ENCODE results near the gene MTA1.
A peak's percentile ranks its signal among the peaks of the same experiment; 100 is the strongest.

MTA1 gene

DNA sequence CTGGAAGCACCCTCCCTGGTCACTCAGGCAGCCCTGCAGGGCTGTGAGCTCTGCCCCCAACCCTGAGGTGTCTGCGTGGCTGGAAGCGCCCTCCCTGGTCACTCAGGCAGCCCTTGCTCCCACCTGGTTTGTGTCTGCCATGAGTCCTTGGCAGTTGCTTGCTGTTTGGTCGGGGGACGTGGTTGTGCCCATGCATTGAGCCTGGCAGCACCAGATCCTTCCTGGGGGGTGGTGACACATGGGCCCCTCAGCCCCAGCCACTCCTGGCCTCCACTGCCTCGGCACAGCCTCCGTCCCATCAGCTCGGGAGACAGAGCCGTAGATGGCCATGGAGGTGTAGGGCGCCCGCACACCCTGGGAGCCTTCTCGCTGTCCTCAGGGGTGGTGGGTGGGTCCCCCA lies 19.6 kb downstream of the MTA1 start:
- no peak for TF ChIP-seq JUND (IDR thresholded peaks at IDR 0.05; ENCODE audit: low read depth)

DNA sequence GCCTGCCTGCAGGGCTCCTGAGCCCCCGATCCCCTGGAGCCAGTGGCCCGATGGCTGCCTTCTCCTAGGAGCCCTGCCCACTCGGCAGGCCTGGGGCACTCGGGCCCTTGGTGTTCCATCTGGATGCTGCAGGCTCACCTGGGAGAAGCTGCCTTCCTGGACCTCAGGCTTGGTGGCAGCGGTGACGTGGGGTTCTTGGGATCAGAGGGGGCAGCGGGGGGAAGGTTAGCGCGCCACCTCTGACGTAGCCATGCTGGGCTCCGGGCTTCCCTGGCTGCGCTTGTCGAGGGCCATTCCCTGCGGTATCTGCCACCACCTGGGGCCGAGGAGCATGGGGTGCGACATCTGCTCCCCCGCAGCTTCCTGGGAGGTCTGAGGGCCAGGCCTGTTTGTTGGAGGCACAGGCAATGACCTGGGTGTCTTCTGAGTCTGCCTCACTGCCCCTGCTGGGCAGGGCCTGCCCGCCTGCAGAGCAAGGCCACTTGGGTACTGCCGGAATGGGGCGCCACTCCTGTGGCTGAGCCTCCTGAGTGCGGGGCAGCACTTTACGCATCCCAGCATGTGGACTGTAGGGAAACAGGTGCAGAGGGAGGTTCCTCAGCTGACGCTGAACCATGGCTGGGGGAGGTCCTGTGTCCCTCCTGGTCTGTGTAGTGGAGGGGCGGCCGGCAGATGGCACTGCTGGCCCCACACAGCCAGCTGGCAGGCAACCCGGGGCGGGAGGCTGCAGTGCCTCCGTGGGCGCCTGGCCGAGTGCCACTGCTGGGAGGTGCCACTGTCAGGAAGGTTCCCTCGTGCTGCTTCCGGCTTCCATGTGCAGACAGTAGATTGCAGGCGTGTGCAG lies 20.3 kb downstream of the MTA1 start:
- in situ Hi-C loops (cut with HindIII; ENCODE audit: low pct_unique_long_range_greater_than_20kb, low sequenced_read_pairs): no loop called here
- TF ChIP-seq JUND (IDR thresholded peaks at IDR 0.05; ENCODE audit: low read depth): no peak
- peak; percentile 61 to 69 for DNase-seq (ENCODE audit: low read depth in 1 of 2, low spot score in 1 of 2)

More for the DNA sequence above, 19.6 kb downstream of the MTA1 start:
- in situ Hi-C loops (cut with HindIII; ENCODE audit: low pct_unique_long_range_greater_than_20kb, low sequenced_read_pairs): no loop called here
- no peak for DNase-seq (ENCODE audit: low read depth in 1 of 2, low spot score in 1 of 2)

DNA sequence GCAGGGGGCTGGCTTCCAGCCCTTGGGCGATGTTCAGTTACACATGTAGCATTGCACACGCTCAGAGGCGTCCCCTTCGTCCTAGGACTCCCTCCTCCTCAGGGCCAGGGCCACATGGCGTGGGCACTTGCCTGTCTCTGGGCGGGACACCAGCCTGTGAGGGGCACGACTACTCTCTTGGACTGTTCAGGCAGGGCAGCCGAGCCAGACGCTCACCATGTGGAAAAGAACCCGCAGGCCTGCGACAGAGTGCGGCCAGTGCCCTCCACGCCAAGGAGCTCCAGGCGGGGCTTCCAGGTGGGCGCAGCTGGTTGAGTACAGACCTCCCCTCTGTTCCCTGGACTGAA lies 20.9 kb downstream of the MTA1 start:
- TF ChIP-seq JUND (IDR thresholded peaks at IDR 0.05; ENCODE audit: low read depth): no peak
- in situ Hi-C loops (cut with HindIII; ENCODE audit: low pct_unique_long_range_greater_than_20kb, low sequenced_read_pairs): no loop called here
- no peak for DNase-seq (ENCODE audit: low read depth in 1 of 2, low spot score in 1 of 2)

DNA sequence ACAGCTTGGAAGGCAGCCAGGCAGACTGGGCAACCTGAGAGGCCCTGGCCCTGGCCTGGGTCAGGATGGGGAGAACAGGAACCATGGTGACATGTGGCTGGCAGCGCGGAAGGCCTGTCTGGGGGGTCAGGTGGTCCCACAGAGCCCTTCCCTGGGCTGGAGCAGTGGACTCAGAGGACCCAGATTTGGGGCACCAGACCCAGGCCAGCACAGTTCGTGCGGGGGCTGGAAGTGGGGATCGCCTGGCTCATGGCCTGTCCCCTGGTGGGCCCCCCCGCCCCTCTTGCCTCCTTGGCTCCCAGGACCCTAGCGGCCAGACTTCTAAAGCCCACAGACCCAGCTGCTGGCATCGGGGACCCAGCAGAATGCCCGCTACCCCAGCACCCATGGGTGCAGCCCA lies 21.4 kb downstream of the MTA1 start:
- in situ Hi-C loops (cut with HindIII; ENCODE audit: low pct_unique_long_range_greater_than_20kb, low sequenced_read_pairs): no loop called here
- DNase-seq (ENCODE audit: low read depth in 1 of 2, low spot score in 1 of 2): no peak
- TF ChIP-seq JUND (IDR thresholded peaks at IDR 0.05; ENCODE audit: low read depth): no peak

DNA sequence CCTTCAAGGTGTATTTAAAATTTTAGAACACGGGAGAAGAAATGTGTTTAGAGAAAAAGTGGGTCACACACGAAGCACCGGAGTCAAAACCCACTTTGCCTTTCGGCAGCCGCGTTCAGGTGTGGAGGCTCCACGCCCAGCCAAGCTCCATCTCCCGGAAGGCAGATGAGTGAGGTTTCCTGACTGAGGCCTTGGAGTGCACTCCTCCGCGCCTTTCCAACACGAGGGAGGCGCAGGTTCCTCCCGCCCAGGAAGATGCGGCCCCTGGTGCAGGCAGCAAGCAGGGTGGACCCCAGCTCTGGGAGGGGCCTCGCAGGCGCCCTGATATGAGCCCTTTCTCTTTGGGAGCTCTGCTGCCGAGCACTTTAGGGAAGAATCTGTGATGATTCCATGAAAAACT lies 22.5 kb downstream of the MTA1 start:
- no peak for TF ChIP-seq JUND (IDR thresholded peaks at IDR 0.05; ENCODE audit: low read depth)
- in situ Hi-C loops (cut with HindIII; ENCODE audit: low pct_unique_long_range_greater_than_20kb, low sequenced_read_pairs): no loop called here
- DNase-seq (ENCODE audit: low read depth in 1 of 2, low spot score in 1 of 2): no peak

DNA sequence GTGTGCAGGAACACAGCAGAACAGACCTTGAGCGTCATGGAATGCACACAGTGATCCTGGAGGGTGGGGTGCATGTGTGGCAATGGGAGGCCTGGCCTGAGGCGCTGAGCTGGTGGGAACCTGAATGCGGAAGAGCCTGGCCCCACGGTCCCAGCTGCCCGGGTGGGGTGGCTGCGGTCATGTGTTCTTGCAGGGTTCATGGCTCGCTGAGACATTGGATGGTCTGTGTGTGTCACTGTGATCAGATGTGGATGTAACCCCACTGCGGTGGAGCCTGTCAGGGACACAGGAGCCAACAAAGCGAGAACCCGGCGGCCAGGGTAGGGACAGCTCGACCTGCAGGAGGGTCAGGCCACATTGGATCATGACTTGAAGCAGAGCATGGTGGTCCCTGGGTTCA lies 23.2 kb downstream of the MTA1 start:
- no peak for DNase-seq (ENCODE audit: low read depth in 1 of 2, low spot score in 1 of 2)
- TF ChIP-seq JUND (IDR thresholded peaks at IDR 0.05; ENCODE audit: low read depth): no peak
- in situ Hi-C loops (cut with HindIII; ENCODE audit: low pct_unique_long_range_greater_than_20kb, low sequenced_read_pairs): no loop called here

DNA sequence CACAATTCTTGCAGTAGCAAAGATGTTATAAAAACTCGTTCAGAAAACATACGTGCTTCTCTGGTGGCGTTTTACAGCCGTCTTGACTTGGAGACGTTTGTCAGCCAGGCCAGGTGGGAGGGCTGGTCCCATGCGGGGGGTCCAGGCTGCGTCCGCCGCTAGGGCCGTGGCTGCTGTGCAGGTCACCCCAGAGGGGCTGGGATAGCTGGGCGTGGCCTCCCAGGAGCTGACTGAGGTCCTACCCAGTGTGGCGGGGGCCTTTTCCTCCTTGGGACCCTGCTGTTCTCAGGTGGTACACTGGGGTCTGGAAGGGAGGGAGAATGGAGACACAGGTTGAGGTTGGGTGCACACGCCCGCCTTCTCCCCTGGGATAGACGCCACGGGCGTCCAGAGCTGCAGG lies 25.2 kb downstream of the MTA1 start:
- in situ Hi-C loops (cut with HindIII; ENCODE audit: low pct_unique_long_range_greater_than_20kb, low sequenced_read_pairs): no loop called here
- TF ChIP-seq JUND (IDR thresholded peaks at IDR 0.05; ENCODE audit: low read depth): no peak
- no peak for DNase-seq (ENCODE audit: low read depth in 1 of 2, low spot score in 1 of 2)

DNA sequence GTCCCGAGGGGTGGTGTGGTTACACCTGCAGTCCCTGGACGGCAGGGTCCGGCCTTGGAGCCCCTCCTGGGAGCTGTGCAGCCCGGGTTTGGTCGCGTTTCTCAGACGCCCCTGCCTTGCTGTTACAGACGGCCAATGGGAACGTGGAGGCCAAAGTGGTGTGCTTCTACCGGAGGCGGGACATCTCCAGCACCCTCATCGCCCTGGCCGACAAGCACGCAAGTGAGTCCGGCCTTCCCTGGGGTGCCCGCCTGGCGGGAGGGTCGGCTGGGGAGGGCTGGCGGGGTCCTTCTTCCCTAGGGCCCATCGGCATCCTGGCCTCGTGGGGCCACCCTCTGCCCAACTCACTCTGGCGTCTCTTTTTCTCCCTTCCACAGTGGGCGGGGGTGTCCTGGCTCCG lies 25.7 kb downstream of the MTA1 start:
- no peak for TF ChIP-seq JUND (IDR thresholded peaks at IDR 0.05; ENCODE audit: low read depth)
- in situ Hi-C loops (cut with HindIII; ENCODE audit: low pct_unique_long_range_greater_than_20kb, low sequenced_read_pairs): no loop called here
- no peak for DNase-seq (ENCODE audit: low read depth in 1 of 2, low spot score in 1 of 2)

DNA sequence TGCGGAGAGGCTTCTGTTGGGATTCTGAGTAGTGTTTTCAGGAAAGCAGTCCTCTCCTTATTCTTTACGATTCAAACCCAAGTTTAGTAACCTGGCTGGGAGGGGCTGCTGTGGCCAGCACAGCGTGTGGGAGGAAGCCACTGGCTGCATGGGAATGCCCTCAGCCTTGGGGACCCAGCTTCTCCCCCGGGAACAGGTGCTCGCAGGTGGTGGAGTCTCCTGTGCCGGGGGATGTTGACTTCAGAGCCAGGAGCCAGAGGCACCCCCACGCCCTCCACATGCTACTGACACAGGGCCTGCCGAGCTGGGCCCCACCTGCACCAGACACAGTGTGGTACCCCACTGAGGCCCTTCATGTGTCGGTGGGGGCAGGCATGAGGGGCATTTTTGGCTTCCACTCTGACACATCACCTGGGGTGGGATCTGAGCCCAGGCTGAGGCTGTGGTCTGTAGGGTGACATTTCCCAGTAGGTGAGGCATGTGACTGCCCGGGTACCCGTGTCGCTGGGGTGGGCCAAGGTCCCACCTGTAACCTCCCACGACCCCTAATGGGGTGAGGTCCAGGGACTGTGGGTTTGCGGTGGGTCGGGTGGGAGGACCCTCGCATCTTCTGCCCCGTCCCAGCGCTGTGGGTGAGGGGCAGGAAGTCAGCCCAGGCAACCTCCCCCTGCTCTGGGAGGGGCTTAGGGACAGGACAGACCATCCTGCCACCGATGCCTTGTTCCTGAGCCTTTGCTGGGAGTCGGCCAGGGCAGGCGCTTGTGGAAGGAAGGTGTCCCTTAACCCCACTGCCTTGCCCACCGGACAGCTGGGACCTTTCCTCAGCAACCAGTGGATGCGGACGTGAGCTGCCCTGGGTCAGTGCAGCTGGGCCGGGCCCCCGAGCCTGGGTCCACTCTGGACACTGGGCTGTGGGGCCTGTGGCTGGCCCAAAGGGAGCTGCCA lies 26.5 kb downstream of the MTA1 start:
- in situ Hi-C loops (cut with HindIII; ENCODE audit: low pct_unique_long_range_greater_than_20kb, low sequenced_read_pairs): no loop called here
- no peak for TF ChIP-seq JUND (IDR thresholded peaks at IDR 0.05; ENCODE audit: low read depth)
- no peak for DNase-seq (ENCODE audit: low read depth in 1 of 2, low spot score in 1 of 2)

DNA sequence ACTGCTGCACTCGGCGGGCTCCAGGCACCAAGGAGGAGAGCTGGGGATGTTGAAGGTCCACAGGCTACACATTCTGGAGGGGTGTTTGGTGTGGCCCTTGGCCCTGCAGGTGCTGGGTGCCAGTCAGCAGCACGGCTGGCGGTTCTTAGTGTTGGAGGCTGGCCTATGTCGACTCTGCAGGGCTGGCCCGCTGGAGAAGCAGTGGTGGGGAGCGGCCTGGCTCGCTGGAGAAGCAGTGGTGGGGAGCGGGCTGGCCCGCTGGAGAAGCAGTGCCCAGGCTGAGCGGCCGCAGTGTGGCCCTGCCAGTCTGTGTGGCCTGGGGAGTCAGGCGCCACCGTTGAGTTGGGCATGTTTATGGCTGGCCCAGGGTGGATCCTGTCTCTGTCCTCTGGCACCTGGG lies 27.3 kb downstream of the MTA1 start:
- no peak for DNase-seq (ENCODE audit: low read depth in 1 of 2, low spot score in 1 of 2)
- TF ChIP-seq JUND (IDR thresholded peaks at IDR 0.05; ENCODE audit: low read depth): no peak
- in situ Hi-C loops (cut with HindIII; ENCODE audit: low pct_unique_long_range_greater_than_20kb, low sequenced_read_pairs): no loop called here

DNA sequence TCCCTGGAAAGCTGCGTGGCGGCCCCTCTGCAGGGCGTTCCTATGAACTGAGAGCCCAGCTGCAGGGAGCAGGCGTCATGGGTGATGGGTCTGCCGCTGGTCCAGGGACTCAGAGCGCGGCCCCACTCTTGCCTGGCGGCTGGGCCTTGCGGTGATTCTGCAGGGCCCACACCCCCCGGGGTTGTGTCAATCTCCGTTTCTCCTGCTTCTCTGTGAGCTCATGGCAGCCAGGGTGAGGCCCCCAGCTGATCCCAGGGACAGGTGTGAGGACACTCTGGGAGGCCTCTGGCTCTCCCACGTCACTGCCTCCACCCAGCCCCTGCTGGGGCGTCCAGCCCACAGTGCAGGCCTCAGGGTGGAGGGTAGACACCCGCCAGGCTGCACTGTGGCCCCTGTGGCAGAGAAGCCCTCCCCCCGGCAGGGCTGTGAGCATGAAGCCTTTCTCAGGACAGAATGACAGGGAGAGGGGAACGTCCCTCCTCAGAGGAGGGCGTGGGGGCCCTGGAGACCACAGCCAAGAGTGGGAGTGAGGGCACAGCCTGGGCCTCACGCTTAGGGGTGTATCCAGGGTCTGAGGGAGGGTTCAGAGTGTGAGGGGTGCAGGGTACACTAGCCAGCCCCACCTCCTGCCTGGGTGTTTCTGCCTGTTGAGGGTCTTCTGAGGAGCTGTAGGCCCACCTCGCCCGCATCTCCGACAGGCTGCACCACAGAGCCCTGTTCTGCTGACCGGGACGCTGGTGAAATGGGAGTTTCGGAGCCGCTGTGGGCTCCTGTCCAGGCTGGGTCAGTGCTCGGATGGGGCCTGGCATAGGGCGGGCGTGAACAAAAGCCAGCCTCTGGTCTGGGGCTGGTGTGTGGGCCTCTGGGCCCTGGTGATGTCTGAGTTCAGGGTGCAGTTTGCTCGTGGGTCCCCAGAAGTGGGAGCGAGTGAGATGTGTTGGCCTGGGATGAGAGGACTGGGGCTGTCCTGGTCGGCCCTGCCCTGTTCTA lies 28.3 kb downstream of the MTA1 start:
- no peak for TF ChIP-seq JUND (IDR thresholded peaks at IDR 0.05; ENCODE audit: low read depth)
- no peak for DNase-seq (ENCODE audit: low read depth in 1 of 2, low spot score in 1 of 2)
- in situ Hi-C loops (cut with HindIII; ENCODE audit: low pct_unique_long_range_greater_than_20kb, low sequenced_read_pairs): no loop called here

DNA sequence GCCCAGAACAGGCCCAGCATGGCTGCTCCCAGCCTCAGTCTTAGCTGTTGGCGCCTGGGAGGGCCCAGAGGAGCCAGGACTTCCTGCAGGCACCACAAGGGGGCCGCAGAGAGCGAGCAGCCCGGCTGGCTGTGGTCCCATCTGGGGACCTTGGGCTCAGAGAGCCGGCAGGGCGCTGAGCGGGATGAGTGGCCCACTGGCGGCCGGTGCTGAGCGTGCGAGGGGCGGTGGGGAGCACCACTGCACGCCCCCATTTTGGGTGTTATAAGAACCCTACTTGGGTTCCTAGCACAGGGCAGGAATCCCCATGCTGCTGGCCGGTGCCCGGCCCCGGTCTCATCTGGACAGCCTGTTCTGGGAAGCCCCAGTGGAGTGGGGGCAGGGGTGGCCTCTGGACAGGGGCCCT lies 29.1 kb downstream of the MTA1 start:
- no peak for TF ChIP-seq JUND (IDR thresholded peaks at IDR 0.05; ENCODE audit: low read depth)
- DNase-seq (ENCODE audit: low read depth in 1 of 2, low spot score in 1 of 2): peak; percentile 83 to 98
- in situ Hi-C loops (cut with HindIII; ENCODE audit: low pct_unique_long_range_greater_than_20kb, low sequenced_read_pairs): no loop called here

Measured in T47D (cell line).